NB4 (cell line): ENCODE data around the gene MRFAP1L1.

Source experiments
- POLR2A ChIP-seq: IDR thresholded peaks from 2 replicates; pipeline ENCODE4 v1.6.1; 2011; ENCODE audit warnings: mild to moderate bottlenecking; ENCODE audit not compliant: insufficient read length; ENCODE audit errors: extremely low read depth
- TF ChIP-seq, protein P1 (sequence below): IDR thresholded peaks from one replicate; pipeline ENCODE4 v1.5.1; 2012; ENCODE audit warnings: low read depth, low read length

- TF ChIP-seq POLR2A: no peak
- TF ChIP-seq, protein P1, sequence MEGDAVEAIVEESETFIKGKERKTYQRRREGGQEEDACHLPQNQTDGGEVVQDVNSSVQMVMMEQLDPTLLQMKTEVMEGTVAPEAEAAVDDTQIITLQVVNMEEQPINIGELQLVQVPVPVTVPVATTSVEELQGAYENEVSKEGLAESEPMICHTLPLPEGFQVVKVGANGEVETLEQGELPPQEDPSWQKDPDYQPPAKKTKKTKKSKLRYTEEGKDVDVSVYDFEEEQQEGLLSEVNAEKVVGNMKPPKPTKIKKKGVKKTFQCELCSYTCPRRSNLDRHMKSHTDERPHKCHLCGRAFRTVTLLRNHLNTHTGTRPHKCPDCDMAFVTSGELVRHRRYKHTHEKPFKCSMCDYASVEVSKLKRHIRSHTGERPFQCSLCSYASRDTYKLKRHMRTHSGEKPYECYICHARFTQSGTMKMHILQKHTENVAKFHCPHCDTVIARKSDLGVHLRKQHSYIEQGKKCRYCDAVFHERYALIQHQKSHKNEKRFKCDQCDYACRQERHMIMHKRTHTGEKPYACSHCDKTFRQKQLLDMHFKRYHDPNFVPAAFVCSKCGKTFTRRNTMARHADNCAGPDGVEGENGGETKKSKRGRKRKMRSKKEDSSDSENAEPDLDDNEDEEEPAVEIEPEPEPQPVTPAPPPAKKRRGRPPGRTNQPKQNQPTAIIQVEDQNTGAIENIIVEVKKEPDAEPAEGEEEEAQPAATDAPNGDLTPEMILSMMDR: no peak
Observed at GRCh38 chr4:6727081-6727942, 17.6 kb upstream of the MRFAP1L1 start.
